Stimulated activated CD4-positive, alpha-beta T cell treated with anti-CD3 and anti-CD28 coated beads, Interleukin-1b, Interleukin-23, amount 100 ng/mL, for 24 hours (primary cell): ENCODE measurements around the gene CRMP1.

Source experiments
- DNase-seq, 4 experiments: peaks; one replicate each; pipeline ENCODE4 v3.0.0-alpha.2; 2020; ENCODE audit warnings: low read depth in 4 of 4, low spot score in 1 of 4

Gene CRMP1

GRCh38 chr4:5799406-5799805, 93.5 kb downstream of the CRMP1 start:
- no peak for DNase-seq

- DNase-seq: no peak
Observed at GRCh38 chr4:5798946-5799345, 93.9 kb downstream of the CRMP1 start.

- DNase-seq: no peak
Observed at GRCh38 chr4:5798462-5798861, 94.4 kb downstream of the CRMP1 start.

GRCh38 chr4:5797866-5798265, 95.0 kb downstream of the CRMP1 start:
- DNase-seq: no peak

- no peak for DNase-seq
Observed at GRCh38 chr4:5796976-5797375, 95.9 kb downstream of the CRMP1 start.

- DNase-seq: no peak
Observed at GRCh38 chr4:5795580-5795979, 97.3 kb downstream of the CRMP1 start.

- DNase-seq: no peak
Observed at GRCh38 chr4:5793514-5793913, 99.4 kb downstream of the CRMP1 start.

- no peak for DNase-seq
Observed at GRCh38 chr4:5791654-5792053, 101.2 kb downstream of the CRMP1 start.

GRCh38 chr4:5790546-5790857, 102.4 kb downstream of the CRMP1 start:
- DNase-seq: no peak

- DNase-seq: no peak
Observed at GRCh38 chr4:5789141-5789540, 103.7 kb downstream of the CRMP1 start.

- DNase-seq: no peak
Observed at GRCh38 chr4:5788144-5788543, 104.7 kb downstream of the CRMP1 start.

- no peak for DNase-seq
Observed at GRCh38 chr4:5787311-5787710, 105.6 kb downstream of the CRMP1 start.

GRCh38 chr4:5785806-5786680, 106.8 kb downstream of the CRMP1 start:
- no peak for DNase-seq

GRCh38 chr4:5784960-5785611, 107.8 kb downstream of the CRMP1 start:
- DNase-seq: no peak

- no peak for DNase-seq
Observed at GRCh38 chr4:5784021-5784420, 108.9 kb downstream of the CRMP1 start.

- DNase-seq: no peak
Observed at GRCh38 chr4:5783486-5783885, 109.4 kb downstream of the CRMP1 start.

GRCh38 chr4:5782829-5783476, 109.9 kb downstream of the CRMP1 start:
- no peak for DNase-seq

- no peak for DNase-seq
Observed at GRCh38 chr4:5781691-5782090, 111.2 kb downstream of the CRMP1 start.

GRCh38 chr4:5780831-5781480, 111.9 kb downstream of the CRMP1 start:
- DNase-seq: no peak

- DNase-seq: no peak
Observed at GRCh38 chr4:5776510-5776909, 116.4 kb downstream of the CRMP1 start.

- no peak for DNase-seq
Observed at GRCh38 chr4:5774416-5775036, 118.4 kb downstream of the CRMP1 start.

- DNase-seq: no peak
Observed at GRCh38 chr4:5773271-5773555, 119.7 kb downstream of the CRMP1 start.
